ENCODE data around the gene GRM5.
A peak's percentile ranks its signal among the peaks of the same experiment; 100 is the strongest.
"Not testable (repeated sequence)": the region's sequence is repeated elsewhere in the genome, so short reads cannot be mapped to it uniquely, and the experiment has no call there.

GRM5 gene

DNA sequence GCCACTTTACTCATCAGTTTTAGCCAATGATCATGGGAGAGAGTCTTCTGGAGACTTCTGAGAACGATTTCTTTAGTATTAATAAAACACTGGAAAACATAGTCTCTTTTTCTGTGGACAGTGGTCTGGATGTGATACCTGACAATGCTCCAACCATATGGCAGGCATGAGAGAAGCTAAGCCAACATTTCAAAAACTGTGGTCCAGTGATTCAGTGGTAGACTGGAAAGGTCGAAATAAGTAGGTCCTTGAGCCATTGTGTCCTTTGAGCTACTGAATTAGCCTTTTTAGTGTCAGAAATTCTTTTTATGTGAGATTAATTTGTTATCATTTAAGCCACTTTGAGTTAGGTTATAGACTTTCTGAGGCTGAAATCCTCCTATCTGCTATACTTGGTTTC lies 530.5 kb downstream of the GRM5 start:
- no peak for DNase-seq

DNA sequence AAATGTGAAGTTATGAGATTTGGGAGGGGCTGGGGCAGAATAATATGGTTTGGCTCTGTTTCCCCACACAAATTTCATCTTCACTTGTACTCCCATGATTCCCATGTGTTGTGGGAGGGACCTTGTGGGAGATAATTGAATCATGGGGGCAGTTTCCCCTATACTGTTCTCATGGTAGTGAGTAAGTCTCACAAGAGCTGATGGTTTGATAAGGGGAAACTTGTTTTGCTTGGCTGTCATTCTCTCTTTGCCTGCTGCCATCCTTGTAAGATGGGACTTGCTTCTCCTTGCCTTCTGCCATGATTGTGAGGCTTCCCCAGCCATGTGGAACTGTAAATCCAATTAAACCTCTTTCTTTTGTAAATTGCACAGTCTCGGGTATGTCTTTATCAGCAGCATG lies 531.1 kb downstream of the GRM5 start:
- not testable (repeated sequence) for DNase-seq

DNA sequence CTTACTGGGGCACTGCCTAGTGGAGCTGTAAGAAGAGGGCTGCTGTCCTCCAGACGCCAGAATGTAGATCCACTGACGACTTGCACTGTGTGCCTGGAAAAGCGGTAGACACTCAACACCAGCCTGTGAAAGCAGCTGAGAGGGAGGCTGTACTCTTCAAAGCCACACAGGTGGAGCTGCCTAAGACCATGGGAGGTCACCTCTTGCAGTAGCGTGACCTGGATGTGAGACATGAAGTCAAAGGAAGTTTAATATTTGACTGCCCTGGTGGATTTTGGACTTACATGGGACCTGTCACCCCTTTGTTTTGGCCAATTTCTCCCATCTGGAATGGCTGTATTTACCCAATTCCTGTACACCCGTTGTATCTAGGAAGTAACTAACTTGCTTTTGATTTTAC lies 531.6 kb downstream of the GRM5 start:
- DNase-seq: no peak

DNA sequence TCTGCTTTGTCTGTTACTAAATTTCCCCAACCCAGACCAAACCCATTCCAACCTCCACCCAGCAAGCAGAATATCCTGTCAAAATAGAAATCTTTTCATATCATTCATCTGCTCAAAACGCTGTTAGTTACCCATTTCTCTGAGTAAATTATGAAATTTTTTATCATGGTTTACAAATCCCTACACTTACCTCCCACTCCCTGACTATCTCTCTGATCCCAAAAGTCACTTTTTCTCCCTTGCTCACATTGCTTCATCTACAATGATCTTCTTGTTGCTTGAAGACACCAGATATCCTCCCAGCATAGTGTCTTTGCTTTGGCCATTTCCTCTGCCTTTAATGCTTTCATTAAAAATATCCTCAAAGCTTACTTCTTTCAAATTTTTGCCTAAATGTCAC lies 532.8 kb downstream of the GRM5 start:
- DNase-seq: no peak

DNA sequence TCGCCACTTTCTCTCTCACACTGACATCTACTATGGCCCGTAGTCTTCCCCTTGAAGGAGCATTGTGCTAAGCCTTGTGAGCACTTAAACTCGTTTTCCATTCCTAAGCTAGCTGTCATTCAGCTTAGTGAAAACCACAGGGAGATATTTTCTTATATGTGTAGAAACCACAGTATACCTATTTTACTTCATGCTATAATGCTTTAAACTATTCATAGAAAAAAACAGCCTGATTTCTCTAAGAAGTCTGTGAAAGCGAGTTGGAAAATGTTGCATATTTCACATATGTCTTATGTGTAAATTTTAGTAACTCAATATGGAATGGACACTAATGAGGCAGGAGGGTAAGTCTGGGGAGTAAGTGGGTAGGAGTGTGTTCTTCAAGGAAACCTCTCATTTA lies 534.0 kb downstream of the GRM5 start:
- no peak for DNase-seq

DNA sequence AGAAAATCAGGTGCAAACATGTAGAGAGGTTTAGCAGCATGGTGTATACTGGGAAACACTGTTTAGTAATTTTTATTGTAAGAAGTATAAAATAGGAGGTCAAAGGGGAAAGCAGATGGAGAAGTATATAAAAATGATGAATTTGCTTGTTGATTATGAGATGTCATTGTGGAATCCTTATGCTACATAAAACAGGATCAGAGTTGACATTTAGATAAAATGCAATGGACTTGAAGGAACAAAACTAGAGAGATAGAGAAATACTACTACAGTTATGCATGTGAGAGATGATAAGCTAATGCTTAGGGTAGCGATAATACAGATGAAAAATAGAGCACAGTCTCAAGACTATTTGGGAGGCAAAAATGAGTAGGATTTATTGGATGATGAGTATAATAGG lies 536.4 kb downstream of the GRM5 start:
- no peak for DNase-seq

DNA sequence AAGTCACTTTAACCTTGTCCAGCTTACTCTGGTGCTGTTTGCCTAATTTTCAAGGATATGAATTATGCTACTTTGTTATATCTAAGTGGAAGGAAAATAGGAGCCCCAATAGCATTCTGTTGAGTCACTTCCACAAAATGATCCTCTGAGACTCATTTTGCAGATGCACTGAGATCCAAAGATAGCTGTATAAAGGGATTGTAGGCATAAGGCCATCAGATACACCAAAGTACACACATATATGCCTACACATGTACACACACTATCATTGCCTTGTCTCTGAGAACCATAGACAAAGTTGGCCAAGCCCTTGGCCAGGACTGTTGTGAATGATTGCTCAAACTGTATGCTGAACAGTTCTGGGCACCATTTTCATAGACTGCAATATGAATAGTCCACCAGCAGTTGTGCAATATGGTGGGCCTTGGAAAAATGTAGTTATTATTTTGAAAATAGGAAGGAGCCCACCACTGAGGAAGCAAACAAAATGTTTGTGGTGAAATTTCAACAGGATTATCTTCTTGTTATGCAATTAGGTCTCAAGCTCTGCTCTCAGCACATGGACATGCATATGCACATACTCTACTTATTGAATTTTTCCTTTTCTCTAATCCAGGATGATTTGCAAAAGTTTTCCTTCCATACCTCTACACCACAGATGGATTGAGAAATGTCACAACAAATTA lies 542.3 kb downstream of the GRM5 start:
- DNase-seq: no peak

DNA sequence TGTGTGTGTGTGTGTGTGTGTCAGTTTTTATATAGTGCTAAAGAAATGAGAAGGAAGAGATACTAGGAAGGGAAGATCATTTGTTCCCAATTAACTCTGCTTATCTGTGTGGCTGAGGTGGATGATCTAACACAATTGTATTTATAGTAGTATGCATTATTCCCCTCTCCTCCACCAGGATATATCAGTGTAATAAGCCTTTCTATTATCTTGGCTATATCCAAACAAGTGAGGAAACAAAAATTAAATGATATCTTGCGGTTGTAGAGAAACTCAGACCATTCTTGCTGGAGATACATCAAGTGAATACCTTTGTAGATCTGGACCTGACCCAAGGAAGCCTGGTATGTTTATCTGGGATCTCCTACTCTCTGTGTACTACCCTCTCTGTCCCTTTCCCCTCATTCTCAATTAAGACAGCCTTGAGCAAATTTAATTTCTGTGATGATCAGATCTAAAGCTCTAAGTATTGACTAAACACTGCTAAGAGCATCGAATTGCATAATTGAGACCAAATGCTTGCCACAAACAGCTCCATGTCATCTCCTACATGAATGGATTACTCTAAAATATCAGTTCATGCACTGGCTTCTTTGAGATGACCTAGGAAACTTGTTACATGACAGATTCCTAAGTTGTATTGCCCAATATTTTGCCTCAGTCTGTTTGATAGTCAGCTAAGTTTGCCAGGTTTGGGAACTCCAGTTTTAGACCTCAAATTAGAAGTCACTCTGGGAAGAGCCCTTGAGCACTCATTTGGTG lies 543.0 kb downstream of the GRM5 start:
- no peak for DNase-seq

DNA sequence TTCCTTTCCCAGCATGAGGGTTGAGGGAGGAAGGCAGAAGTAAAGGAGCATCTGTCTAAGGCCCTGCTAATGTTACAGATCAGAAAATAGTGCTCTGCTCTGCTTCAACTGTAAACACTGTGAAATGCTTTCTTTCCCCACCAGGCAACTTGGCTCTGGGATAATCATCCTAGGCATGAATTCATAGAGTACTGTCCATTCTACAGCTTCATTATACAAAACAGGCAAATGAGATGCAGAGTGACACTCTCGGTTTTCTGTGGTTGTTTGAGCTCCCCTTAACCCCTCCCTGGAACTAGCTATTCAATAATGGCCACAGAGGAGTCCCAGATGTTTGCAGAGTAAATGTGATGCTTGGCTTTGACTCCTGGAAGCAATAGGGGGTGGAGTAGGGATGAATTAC lies 544.0 kb downstream of the GRM5 start:
- no peak for DNase-seq

DNA sequence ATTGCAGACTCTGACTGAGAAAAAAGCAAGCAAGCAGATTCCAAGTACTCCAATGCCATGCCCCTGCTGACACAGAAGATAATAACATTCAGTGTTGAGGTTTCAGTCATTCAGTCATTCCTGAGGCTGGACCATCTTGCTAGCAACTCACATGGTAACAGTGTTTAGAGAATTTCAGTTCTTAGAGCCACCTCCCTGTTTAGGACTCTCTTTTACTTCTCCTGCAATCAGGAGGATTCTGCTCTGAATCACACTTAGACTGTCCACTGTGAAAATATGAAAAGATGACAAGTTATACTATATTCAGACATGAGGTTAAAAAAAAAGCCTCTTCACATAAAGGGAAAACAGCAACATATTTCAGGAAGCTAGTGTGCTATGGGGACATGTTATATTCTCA lies 544.4 kb downstream of the GRM5 start:
- no peak for DNase-seq

DNA sequence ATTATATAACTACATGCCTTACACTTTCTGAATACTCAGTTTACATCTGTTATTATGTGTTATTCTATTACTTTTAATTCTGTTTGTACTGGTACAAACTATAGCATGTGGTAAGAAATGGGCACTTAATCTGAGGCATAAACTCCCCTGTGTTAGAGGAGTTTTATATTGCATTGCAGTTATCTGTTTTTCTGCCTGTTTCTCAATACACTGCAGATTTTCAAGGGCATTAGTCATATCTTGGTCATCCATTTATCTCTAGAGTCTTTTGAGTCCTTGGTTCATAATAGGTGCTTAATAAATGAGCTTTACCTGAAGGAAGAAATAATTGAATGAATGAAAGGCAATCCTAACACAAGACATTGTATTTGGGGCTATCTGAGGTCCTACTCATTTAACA lies 545.4 kb downstream of the GRM5 start:
- DNase-seq: no peak

DNA sequence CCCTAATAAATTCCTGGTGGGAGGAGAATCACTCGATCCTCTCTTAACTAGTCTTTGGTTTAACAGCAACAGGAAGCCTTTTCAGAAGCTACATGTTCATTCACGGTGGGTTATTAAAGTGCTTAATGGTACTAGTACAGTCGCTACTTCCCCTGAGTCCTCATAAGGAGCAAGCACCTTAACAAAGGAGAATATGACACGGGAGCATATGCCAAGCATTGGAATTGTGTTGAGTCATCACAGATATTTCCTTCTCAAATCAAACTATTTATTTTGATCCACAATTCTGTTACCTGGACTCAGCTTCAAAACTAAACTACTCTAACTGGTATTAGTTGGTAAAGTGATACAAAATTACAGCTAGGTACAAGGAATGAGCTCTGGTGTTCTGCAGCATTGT lies 550.8 kb downstream of the GRM5 start:
- no peak for DNase-seq

DNA sequence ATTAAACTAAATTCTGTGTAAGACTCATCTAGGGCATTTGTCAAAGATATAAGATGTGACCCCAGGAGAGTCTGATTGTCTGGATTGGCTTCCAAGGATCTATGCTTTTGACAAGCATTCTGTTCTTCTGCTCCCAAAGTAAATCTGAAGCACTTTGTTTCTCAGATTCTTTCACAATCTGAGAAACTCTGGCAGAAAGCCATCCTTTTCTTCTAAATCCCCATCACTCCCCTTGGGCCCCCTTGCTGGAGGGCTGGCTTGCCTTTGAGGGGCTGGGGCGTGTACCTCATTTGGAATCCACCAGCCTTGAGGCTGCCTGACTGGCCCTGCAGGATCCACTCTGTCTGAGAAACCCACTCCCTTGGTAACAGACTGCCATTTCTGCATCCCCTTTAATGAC lies 554.8 kb downstream of the GRM5 start:
- no peak for DNase-seq

DNA sequence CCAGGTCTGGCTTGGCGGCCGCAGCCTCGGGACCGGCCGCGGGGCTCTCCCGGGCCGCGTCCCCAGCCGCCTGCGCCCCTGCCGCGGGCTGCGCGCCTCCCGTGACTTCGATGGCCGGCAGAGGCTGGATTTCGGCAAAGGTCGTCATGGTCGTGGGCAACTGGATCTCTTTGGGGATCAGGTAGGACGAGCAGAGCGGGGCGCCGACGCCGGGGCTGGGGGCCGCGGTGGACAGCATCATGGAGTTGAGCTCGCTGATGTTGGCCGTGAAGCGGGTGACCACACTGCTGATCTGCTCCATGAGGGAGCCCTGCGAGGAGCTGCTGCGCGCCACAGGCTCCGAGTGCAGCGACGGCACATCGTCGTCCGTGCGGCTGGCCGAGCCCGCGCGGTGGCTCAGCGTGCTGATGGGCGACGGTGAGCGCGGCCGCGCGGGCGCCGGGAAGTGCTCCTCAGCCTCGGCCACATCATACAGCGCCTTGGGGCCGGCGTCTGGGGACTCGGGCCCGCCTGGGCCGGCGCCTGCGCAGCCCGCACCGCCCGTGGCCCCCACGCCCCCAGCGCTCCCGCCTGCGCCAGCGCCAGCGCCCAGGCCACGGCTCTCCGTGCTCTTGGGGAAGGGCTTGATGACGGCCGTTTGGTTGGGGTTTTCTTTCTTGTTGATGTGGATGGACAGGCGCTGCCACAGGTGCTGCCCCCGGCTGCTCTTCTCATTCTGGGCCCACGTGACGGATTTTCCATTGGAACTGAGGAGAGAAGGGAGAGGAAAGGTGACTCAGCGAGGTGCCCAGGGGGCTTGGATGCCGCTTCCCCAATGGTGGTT lies 556.8 kb downstream of the GRM5 start:
- DNase-seq: peak in 1 of 2 experiments; percentile 20

DNA sequence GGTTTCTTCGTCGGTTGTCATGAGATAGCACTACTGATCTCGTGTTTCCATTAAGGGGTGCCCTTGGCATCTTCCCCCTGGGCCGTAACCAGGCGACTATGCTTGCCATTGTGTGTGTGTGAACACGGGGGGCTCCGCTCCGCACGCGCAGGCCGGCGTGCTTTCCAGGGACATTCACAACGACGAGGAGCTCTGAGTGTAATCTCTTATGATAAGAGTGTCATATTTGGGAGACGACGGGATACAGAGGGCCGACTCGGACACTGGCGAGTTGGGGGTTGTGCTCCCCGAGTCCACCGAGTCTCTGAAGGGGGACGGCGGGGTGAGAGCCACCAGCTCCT lies 557.4 kb downstream of the GRM5 start:
- DNase-seq: no peak

DNA sequence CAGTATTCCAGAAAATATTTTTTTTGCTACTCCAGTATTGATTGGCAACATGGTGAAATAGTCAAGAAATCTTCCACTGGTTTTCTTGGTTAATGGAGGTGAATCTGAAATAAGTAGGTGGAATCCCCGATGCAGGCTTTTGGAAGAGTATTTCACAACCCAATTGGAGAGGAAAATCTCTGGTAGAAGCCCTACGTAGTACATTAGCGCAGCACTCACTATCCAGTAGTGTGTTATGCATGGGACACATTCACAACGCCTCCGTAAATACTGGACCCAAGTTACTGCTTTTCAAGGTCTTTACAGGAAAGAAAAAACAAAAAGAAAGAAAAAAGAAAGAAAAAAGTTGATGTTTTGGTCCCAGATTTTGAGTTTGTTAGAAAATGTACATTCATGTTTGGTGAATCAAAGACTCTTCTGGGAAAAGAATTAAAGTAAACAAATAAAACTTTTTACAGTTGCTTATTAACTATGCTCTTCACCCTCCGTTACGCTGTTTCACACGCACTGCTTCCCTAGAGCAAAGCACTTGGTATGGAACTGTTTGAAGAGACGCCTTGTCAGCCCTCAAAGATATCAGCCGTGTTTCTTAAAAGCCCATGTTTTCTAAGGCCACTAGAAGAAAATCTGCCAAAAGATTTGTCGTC lies 557.9 kb downstream of the GRM5 start:
- DNase-seq: no peak

DNA sequence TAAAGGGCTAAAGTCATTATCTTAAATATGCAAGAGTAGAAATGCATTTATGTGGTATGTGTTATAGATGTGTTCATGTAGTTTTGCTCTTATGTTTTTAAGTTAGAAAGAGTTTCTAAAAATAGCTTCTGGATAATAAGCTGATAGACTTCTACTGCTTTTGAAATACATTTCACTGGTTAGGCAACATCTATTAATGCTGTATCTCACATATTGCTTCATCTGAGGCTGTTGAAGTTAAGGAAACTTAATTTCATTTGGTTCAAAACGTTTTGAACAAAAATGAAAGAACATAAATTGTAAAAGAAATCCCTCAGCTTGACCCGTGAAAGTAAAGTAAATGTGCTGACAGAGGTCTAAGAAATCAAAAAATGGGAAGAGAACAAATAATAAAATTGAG lies 564.2 kb downstream of the GRM5 start:
- DNase-seq: no peak

DNA sequence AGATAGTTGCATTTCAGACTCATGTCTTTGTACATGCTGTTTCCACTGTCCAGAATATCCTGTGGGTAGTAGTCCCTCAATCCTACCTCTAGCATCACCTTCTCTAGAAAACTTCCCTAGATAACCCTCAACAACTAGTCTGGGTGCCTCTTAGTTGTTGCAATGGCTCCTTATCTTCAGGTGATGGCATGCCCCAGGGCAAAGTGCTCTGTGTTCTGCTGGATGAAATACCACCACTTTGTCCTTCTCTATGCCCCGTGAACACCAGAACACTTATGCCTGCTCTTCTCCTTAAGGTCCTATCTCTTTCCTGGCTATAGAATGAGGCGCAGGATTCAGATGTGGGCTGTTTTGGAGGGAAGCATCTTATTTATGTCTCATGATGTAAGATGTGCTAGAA lies 569.9 kb downstream of the GRM5 start:
- no peak for DNase-seq

DNA sequence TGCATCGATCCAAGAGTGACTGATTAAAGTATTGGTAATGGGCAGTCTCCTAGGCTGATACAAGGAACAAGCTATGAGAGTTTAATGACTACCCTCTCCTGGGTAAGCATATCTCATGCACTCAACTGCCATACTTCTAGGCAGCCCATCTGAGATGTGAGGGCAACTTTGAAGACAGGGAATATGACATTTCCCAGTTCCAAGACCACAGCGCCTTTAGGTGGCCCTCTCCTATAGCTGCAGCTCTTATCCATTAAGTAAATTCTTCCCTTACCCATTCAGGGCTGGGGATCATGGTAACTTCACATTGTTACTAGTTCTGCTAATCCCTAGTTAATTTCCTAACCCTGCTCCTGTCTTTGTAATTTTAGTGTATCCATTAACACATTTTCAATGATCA lies 570.9 kb downstream of the GRM5 start:
- DNase-seq: no peak

DNA sequence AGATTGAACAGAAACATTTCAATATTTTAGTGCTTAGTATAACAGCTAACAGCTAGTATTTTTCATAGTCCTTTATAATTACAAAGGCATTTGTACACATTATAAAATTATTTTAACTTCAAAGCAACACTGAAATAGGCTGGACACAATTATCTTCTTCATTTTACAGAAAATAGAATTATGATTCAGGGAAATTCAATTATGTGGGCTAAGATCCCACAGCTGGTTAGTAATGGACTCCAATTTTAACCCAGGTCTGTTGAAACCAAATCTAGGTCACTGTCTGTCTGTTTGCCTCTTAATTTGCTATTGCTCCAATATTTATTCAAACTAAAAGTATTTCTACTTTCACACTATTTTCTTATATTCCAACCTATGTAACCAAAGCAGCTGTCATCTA lies 574.1 kb downstream of the GRM5 start:
- no peak for DNase-seq

DNA sequence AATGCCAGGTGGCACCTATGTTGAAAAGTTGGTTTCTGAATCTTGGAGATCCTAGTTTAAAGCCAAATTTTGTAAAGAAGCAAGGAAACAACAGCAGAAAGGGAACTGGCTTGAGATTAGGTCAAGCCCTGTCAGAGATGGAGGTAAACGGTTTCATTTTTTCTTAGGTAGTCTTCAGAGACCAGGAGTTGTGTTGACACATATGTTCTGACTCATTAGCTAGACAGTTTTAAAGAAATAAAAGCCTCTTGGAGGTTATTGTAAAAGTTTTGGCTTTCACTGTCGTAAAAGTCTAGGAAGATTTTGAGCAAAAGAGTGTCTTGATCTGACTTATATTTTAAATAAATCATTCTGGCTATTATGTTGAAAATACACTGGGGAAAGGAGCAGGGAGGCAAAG lies 576.8 kb downstream of the GRM5 start:
- DNase-seq: no peak

DNA sequence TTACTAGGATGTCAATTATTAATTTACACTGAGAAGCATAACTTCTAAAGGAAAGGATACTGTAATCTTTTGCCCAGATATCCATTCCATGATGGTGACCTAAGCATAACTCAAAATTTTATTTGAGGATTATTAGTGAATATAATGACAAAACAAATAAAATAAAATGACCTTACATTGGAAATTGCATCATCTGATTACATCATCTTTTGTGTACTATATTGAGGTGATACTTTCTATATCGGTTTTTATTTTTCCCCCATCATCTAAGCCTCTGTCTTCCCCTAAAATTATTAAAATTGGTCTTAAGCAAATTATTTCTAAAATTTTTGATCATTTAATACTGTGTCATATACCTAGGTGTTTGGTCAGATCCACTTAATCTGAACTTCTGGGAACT lies 578.1 kb downstream of the GRM5 start:
- no peak for DNase-seq

DNA sequence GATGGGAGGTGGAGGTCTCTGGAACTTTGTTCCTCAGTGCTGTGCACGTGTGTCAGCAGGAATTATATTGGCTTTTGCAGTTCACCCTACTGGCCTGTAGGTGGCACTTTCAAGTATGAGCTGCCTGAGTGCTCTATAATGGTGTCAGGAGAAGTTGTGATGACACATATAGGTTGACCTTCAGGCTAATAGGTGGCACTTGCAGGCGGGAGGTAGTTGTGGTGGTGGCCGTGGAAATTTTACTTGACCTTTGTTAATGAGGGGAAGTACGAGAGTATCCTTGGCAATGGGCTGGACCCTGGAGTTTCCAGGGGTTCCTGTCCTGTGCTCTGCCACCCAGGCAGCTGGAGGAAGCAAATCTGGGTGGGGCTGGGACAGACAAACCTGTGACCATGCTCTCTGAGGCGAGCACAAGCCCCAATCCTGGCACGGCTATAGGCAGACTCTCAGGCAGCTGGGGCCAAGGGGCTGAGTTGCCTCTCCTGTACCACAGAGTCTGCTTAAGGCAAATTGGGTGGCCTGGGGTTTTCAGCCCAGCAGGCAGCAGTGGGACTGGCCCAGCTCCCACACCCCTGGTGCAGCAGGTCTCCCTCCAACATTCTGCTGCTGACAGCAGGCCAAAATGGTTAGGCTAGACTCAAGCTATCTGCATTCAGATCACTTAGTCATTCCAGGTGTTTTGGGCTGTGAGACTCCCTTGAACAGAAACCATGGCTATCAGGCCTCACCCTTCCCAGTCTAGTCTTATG lies 580.7 kb downstream of the GRM5 start:
- DNase-seq: peak; percentile 10 to 24

All from stimulated activated CD4-positive, alpha-beta T cell treated with anti-CD3 and anti-CD28 coated beads, Interleukin-4, amount 100 ng/mL, for 4 hours (primary cell).